NCI-H82 treated with DMSO at 0.1 percent for 48 hours (cell line): ENCODE measurements around the gene MTNR1A.

ENCODE experiments used
- DNase-seq: peaks from one replicate; lab custom pipeline; 2025; ENCODE audit not compliant: unreplicated experiment; lab: John Stamatoyannopoulos, UW

The MTNR1A gene

DNA sequence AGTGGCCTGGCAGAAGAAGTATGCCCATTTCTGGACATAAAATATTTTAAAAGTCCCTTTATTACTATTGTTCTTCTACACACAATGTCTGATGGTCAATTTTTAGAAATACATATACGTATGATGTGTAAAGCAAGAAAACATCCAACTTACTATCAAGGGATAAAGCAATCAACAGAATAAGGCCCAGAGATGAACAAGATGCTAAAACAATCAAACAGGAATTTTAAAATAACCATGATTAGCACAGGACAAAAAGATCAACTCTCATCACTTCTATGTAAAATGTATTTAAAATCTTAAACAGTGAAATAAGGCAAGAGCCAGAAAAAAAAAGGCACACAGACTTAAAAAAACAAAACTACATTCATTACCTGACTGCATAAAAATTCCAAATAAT, 60.9 kb downstream of the MTNR1A start:
- DNase-seq, result no peak

DNA sequence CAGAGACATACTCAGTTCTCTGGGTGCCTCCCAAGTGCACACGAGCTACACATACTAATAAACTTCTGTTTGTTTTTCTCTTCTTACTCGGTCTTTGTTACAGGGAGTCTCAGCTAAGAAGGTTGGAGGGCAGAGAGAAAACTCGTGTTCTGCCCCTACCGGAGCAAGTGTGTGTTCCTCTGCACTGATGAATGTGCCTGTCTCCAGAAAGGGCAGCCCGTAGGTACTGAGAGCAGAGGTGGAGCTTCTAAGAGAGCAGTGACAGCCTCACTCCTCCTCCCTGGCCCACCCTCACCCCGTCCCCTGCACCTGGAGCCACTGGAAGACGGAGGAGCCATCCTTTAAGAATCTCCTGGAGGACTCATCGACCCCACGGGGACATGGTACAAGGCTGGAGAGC, 67.6 kb downstream of the MTNR1A start:
- DNase-seq, result no peak

DNA sequence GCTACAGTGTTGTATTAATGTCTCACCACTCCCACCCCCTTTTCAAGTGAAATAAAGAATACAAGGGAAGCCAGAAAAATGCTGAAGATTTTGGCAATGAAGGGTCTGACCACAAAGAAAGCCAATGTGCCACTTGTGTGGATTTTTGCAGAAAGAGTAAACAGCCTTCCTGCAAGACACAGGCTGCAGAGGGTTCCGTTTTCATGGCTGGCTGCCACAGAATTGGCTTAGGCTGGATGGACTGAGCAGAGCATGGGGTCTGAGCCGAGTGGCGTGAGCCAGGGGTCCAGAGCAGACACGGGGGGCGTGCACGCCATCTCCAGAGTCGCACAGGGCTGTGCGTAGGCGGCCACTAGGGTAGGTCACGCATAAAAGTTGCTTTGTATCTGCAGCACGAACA, 69.2 kb downstream of the MTNR1A start:
- no peak for DNase-seq

DNA sequence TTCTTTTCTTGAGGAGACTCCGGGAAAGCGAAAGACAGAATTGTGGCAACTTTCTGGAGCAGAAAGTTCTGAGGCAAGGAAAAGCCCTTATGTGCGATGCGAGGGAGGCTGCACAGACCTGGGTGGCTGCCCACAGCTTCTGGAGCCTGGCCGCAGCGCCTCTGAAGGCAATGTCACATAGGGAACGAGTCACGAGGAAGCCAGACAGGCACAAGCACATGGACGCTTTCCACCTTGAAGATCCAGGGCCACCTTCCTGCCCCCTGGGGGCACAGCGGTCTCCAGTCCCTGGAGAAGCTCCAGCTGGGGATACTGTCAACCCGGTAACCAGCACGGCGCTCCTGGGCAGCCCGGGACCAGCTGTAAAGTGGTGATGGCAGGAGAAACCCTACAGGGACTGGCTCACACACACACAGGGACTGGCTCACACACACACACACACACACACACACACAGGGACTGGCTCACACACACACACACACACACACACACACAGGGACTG, 69.8 kb downstream of the MTNR1A start:
- DNase-seq, result no peak

DNA sequence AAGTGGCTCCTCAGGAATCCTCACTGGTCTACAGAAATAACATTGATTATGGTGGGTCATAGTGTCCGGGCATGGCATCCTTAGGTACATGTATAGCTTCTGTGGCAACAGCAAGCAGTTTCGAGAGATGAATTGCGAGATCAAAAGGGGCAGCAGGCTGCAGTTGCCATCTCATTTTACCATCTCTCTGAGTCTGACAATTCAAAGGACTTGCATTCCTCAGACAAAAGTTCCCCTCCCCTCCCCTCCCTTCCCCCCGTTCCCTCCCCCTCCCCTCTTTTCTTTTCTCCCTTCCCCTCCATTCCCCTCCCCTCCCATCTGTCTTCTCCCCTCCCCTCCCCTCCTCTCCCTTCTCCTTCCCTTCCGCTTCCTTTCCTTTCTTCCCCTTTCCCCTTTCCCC, 70.2 kb downstream of the MTNR1A start:
- DNase-seq, result no peak

DNA sequence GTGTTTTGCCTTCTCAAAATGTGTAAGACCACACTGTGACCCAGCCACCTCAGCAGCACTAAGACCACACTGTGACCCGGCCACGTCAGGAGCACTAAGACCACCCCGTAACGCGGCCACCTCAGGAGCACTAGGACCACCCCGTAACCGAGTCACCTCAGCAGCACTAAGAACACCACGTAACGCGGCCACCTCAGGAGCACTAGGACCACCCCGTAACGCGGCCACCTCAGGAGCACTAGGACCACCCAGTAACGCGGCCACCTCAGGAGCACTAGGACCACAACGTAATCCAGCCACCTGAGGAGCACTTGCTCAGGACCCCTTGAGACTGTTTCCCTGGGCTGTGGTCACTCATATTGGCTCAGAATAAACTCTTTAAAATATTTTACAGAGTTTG, 71.7 kb downstream of the MTNR1A start:
- DNase-seq, result no peak
